Panc1 (cell line): ENCODE data around the gene SCNN1G.

Experiments used
- CTCF ChIP-seq: fragments of 450-650 bp; IDR thresholded peaks from 2 replicates; pipeline ENCODE4 v1.5.1; 2017; ENCODE audit warnings: mild to moderate bottlenecking
- POLR2AphosphoS5 ChIP-seq: IDR thresholded peaks from 2 replicates; pipeline ENCODE4 v1.6.1; 2012; ENCODE audit warnings: mild to moderate bottlenecking, low read depth, low read length, moderate library complexity
- REST ChIP-seq, 2 experiments: IDR thresholded peaks; 2 replicates each; pipeline ENCODE4 v1.6.1; 2011 to 2012; ENCODE audit warnings: low read depth in 2 of 2, control low read depth in 1 of 2, low read length in 1 of 2, mild to moderate bottlenecking in 1 of 2, moderate library complexity in 1 of 2; ENCODE audit not compliant: insufficient read depth in 1 of 2

- TF ChIP-seq CTCF, result no peak
- TF ChIP-seq REST (IDR thresholded peaks at IDR 0.05; ENCODE audit: insufficient read depth in 1 of 2, low read depth in 2 of 2, low read length in 1 of 2), result no peak
- TF ChIP-seq POLR2AphosphoS5, result no peak
Measured at GRCh38 chr16:23145608-23146007, 36.9 kb upstream of the SCNN1G start.
